Smooth muscle cell of the brain vasculature (primary cell): Measurements from ENCODE around the gene LIMS2.

Experiments used
- DNase-seq: peaks from one replicate; pipeline ENCODE4 v3.0.0-alpha.2; 2012; ENCODE audit warnings: low read depth, low spot score

Gene LIMS2

DNA sequence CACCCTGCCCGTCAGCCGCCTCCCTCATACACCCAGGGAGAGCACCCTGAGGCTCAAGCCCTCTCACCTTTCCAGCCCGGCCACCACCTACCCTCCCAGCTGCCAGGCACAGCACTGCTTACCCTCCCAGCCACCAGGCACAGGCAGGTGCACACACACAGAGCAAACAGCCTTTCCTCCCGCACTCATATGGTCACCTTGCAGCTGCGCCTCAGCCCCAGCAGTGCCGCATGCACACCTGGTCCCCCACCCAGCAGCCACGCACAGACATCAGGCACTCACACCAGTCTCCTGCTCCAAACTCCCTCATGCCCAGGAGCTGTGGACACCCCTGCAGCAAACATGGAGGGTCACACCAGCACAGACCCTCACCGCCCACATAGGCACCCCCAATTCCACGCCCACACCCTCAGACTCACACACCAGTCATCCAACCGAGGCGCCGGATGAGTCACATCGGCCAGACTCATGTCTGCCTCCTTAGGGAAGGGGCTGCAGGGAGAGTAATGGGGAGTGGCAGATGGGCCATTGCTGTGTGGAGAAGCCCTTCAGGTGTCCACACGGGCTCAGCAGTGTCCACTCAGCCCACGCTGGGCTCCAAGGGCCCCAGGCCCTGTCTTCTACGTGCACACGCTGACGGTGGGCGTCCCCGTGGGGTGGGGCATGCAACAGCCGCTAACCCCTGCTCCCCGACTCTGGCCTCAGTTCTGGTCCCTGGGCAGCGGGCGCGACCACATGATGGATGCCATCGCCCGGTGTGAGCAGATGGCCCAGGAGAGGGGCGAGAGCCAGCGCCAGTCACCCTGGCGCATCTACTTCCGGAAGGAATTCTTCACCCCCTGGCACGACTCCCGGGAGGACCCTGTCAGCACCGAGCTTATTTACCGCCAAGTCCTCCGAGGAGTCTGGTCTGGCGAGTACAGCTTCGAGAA lies 51.7 kb downstream of the LIMS2 start:
- DNase-seq: no peak

DNA sequence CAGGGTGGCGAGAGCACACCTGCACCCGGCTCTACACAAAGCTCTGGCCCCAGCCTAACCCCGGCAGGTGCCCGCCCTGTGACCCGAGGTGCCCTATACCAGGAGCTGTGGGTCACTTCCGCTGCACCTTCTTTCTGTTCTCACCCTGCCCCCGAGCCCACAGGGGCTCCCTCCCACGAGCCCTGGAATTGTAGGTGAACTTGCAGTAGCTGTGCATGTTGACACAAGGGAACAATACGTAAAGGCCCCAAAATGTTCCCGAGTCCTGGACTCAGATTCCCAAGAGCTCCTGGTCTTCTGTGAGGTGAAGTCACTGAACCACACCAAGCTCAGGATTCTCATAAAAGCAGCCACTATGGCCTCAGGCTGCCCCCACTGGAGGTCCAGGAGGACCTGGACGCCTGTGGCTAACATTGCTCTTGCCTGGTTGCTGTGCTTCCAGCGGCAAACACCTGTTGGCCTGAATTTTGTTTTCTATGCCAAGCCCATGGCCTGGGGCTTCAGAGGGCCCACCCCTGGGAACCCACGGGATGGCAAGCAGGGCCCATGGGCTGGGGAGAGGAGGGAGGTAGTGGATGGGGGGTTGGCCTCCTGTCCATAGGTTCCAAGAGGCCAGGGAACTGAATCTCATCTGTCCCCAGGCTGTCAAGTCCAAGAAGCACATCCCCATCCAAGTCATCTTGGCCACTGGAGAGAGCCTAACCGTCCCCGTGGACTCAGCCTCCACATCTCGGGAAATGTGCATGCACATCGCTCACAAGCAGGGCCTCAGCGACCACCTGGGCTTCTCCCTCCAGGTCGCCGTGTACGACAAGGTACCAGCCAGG lies 52.6 kb downstream of the LIMS2 start:
- DNase-seq: no peak

- DNase-seq: no peak
These were observed 53.3 kb downstream of the LIMS2 start for GRCh38 chr2:127621981-127622431.

- DNase-seq: no peak
These were observed 54.5 kb downstream of the LIMS2 start for GRCh38 chr2:127620866-127621265.

DNA sequence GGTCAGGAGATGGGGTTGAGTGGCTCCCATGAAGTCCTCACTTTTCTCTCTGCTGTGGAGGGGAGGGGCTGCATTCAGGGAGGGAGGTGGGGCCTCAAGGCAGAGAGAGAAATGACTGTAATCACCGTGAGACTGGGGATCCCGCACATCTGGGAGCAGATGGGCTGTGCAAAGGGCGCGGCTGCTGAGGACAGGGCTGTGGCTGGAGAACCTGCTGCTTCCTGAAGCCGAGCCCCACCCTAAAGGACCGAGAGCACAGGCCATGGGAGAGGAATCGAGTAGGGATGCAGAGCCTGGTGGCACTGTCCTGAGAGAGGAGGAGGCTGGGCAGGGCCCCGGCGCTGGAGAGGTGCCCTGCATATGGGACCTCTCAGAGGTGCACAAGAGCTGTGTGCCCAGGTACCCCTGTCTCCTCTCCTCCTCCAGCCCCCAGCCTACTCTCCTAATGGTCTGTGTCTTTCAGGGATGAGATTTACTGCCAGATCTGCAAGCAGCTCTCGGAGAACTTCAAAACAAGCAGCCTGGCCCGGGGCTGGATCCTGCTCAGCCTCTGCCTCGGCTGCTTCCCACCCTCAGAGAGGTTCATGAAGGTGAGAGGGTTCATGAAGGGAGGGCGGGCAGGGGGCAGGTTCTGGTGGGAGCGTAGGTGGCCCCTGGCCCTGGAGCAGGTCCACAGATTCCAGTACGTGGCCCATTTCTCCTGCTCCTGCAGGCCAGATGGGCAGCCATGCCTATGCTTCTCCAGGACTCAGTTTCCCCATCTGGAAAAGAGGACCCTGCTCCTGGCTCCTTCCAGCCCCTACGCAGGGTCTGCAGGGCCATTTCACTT lies 55.2 kb downstream of the LIMS2 start:
- no peak for DNase-seq

GRCh38 chr2:127619203-127619590 lies 56.1 kb downstream of the LIMS2 start:
- no peak for DNase-seq

GRCh38 chr2:127618551-127619202 lies 56.7 kb downstream of the LIMS2 start:
- DNase-seq: no peak

DNA sequence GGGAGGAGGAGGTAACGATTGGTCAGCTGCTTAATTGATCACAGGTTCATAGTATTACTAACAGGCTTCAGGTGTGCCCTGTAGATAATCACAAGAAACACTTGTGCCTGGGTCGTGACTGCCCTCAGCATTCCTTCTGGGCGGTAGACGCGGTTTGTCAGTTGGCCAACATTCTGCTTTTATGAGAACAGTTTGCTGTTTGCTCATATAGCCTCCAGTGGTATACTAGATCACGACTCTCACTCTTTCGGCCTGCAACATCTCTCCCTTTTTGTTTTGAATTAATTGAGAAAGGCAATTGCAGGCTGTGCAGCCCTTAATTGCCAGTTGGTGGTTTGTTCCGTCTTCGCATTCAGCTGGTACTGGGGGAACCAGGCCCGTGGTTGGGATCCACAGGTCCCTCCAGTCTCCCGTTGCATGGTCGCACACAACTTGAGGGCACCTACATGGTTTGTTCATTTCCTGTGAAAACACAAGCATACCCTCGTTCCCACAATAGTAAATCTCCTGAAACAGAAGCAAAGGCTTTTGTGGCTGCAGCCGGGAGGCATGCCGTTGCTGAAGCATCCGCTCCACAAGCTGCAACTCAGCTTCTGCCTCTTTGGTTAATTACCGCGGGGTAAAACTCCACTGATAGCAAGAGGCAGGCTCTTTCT lies 59.7 kb downstream of the LIMS2 start:
- no peak for DNase-seq

GRCh38 chr2:127614731-127615130 lies 60.6 kb downstream of the LIMS2 start:
- no peak for DNase-seq

- DNase-seq: no peak
These were observed 61.1 kb downstream of the LIMS2 start for GRCh38 chr2:127614246-127614645.

- DNase-seq: no peak
These were observed 63.1 kb downstream of the LIMS2 start for GRCh38 chr2:127612111-127612822.

- no peak for DNase-seq
These were observed 64.0 kb downstream of the LIMS2 start for GRCh38 chr2:127611076-127611925.

DNA sequence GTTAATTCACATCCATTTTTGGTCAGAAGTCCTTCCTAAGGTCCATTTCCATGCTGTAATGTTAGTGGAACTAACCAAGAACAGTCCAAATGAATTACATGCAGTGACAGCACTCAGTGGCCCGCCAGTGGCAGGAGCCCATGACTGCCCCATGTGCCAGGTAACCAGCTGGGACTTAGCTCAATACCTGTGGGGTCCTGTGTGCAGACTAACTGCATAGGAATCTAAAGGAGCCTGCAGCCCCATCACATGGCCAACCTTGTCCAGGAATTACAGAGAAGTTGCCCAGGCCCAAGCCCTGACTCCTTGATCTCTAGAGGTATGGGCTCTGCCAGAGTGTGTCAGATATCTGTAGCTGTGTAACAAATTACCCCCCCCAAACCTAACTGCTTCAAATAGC lies 64.8 kb downstream of the LIMS2 start:
- no peak for DNase-seq

GRCh38 chr2:127609818-127610217 lies 65.5 kb downstream of the LIMS2 start:
- DNase-seq: no peak

GRCh38 chr2:127609031-127609751 lies 66.1 kb downstream of the LIMS2 start:
- no peak for DNase-seq

DNA sequence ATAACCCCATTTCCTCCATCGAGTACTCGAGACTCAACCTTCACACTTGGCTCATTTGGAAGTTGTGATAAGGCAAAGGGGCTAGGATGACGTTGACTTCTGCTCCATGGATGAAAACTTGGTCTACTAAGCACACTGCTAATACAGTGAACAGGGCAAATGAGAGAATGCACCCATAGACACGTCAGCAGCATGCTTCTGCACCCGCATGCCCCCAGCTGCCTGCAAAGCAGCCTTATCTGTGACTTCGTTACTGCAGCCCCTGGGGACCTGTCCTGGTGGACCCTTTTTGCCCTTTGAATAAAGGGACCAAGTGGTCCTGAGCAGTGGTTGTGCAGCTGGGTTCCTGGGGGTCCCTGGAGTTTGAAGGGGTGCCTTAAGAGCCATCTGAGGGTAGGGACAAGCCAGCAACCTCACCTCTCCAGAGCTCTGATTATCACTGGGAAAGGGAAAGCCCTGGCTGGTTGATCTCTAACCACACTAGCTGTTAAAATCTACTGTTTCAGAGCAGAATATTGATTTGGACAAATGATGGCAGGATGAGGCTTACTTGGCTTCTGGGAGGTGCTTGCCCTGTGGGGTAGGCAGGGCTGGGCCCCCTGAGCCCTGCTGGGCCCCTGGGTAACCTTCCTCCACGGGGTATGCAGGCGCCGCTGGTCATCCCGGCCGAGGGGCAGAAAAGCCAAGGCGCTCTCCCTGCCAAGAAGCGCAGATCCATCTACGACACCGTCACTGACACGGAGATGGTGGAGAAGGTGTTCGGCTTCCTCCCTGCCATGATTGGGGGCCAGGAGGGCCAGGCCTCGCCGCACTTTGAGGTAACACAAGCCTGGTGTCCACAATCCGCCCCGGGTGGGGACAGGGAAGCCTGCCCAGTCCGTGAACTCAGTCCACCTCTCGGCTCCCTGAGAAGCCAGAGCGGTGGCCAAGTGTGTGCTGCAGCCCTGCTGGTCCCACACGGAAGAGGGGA lies 67.0 kb downstream of the LIMS2 start:
- DNase-seq: no peak

GRCh38 chr2:127607399-127607908 lies 67.9 kb downstream of the LIMS2 start:
- no peak for DNase-seq
